Endothelial cell of umbilical vein (primary cell): ENCODE measurements around the gene IL12A. TPM values are rescaled to one million over a fixed set of nuclear protein-coding genes. Genes with fewer than 3 reads are reported as not detected.

Experiments
- BruUV-seq: library from RNA; stranded (reverse); fragments of 400-500 nt; replicated peaks from 2 replicates; lab custom pipeline; 2021; lab: Mats Ljungman, UMichigan
- CTCF ChIA-PET: fragments of 300-600, 350-600 bp; sonication (Branson Sonifier 250); formaldehyde crosslinking; loops from one replicate; lab custom pipeline; 2021; ENCODE audit warnings: antibody characterized with exemption, inconsistent platforms; lab: Charles Lee
- POLR2A ChIA-PET: fragments of 300-600, 350-600 bp; sonication (Branson Sonifier 250); formaldehyde crosslinking; loops from one replicate; lab custom pipeline; 2021; ENCODE audit warnings: antibody characterized with exemption, inconsistent platforms; lab: Charles Lee
- DNase-seq: peaks from one replicate; pipeline ENCODE4 v3.0.0-alpha.2; 2011; ENCODE audit warnings: low read depth, low spot score
- FAIRE-seq: peaks from 2 replicates; lab custom pipeline; 2011; peaks lifted over from hg19 to GRCh38; lab: Jason Lieb, UNC
- H2AFZ ChIP-seq: 2 replicates; pipeline ENCODE4 v1.6.0; 2012; ENCODE audit warnings: low read depth, low read length, control low read depth, inconsistent platforms
- H3K27ac ChIP-seq: 2 replicates; pipeline ENCODE4 v1.5.1; 2011; ENCODE audit warnings: low read depth, mild to moderate bottlenecking, control low read depth, low read length, moderate library complexity; ENCODE audit not compliant: insufficient read depth
- H3K27me3 ChIP-seq, 2 experiments: 2 replicates each; pipeline versions ENCODE4 v1.6.0 to v1.6.1; 2011; ENCODE audit warnings: low read length in 2 of 2, mixed read lengths in 1 of 2; ENCODE audit not compliant: control insufficient read depth in 2 of 2, insufficient read depth in 2 of 2
- H3K36me3 ChIP-seq, 2 experiments: 2 replicates in 1 of 2; 3 replicates in 1 of 2; pipeline ENCODE4 v1.5.1; 2011; ENCODE audit warnings: low read length in 2 of 2, mild to moderate bottlenecking in 1 of 2, moderate library complexity in 1 of 2; ENCODE audit not compliant: control insufficient read depth in 2 of 2, insufficient read depth in 2 of 2; ENCODE audit errors: extremely low read depth in 1 of 2
- H3K4me1 ChIP-seq: 3 replicates; pipeline ENCODE4 v1.5.1; 2011; ENCODE audit warnings: mild to moderate bottlenecking, low read length; ENCODE audit not compliant: control insufficient read depth, insufficient read depth; ENCODE audit errors: extremely low read depth
- H3K4me2 ChIP-seq: 2 replicates; pipeline ENCODE4 v1.6.1; 2011; ENCODE audit warnings: low read length, control low read depth, mixed read lengths; ENCODE audit not compliant: insufficient read depth
- H3K4me3 ChIP-seq, 3 experiments: fragments of 200-600 bp in 1 of 3; sonication (generic), shearing (Covaris generic) in 1 of 3; replicated peaks in 1 of 3; 2 replicates each; pipeline ENCODE4 v1.5.1; 2011 to 2016; ENCODE audit warnings: control low read depth in 3 of 3, low read length in 3 of 3, mild to moderate bottlenecking in 2 of 3, inconsistent platforms in 1 of 3, low read depth in 1 of 3, moderate library complexity in 1 of 3; ENCODE audit not compliant: insufficient read depth in 1 of 3
- H3K79me2 ChIP-seq: 2 replicates; pipeline ENCODE4 v1.6.0; 2012; ENCODE audit warnings: low read length, inconsistent platforms; ENCODE audit not compliant: control insufficient read depth, insufficient read depth
- H3K9ac ChIP-seq: replicated peaks from 2 replicates; pipeline ENCODE3; 2011; ENCODE audit warnings: low read length, control low read depth; ENCODE audit not compliant: insufficient read depth; ENCODE audit errors: extremely low read depth
- H3K9me1 ChIP-seq: replicated peaks from 3 replicates; pipeline ENCODE4 v1.6.0; 2011; ENCODE audit warnings: mild to moderate bottlenecking, low read length; ENCODE audit not compliant: control insufficient read depth, insufficient read depth; ENCODE audit errors: extremely low read depth
- H3K9me3 ChIP-seq: replicated peaks from 2 replicates; pipeline ENCODE4 v1.5.1; 2012; ENCODE audit warnings: low read length, inconsistent platforms; ENCODE audit not compliant: control insufficient read depth, insufficient read depth
- H4K20me1 ChIP-seq: replicated peaks from 2 replicates; pipeline ENCODE3; 2011; ENCODE audit warnings: mild to moderate bottlenecking, low read length; ENCODE audit not compliant: control insufficient read depth, insufficient read depth; ENCODE audit errors: extremely low read depth
- CTCF ChIP-seq, 2 donors: IDR thresholded peaks; 1 replicate in 1 of 2; 2 replicates in 1 of 2; pipeline ENCODE4 v1.5.1; 2011; ENCODE audit warnings: low read length in 2 of 2, mild to moderate bottlenecking in 2 of 2, moderate library complexity in 2 of 2, control low read depth in 1 of 2, inconsistent platforms in 1 of 2, low read depth in 1 of 2; ENCODE audit not compliant: insufficient read depth in 1 of 2; ENCODE audit errors: extremely low read depth in 1 of 2
- FOS ChIP-seq: IDR thresholded peaks from 2 replicates; pipeline ENCODE4 v1.6.1; 2011; ENCODE audit warnings: mild to moderate bottlenecking, low read length, moderate library complexity, borderline replicate concordance; ENCODE audit not compliant: insufficient read depth
- GATA2 ChIP-seq: IDR thresholded peaks from 2 replicates; pipeline ENCODE4 v1.7.0; 2011; ENCODE audit warnings: low read depth, mild to moderate bottlenecking, moderate library complexity, mixed read lengths, low read length; ENCODE audit not compliant: insufficient read length, insufficient read depth
- POLR2A ChIP-seq: IDR thresholded peaks from 2 replicates; pipeline ENCODE4 v1.6.1; 2012; ENCODE audit warnings: low read depth, mild to moderate bottlenecking, control low read depth, low read length
- dilution Hi-C: fragments of 300-500 bp; cut with MboI; formaldehyde crosslinking; loops from one replicate; pipeline ENCODE4 v1.15.0; 2019; ENCODE audit warnings: low sequenced_read_pairs; ENCODE audit not compliant: extremely low pct_ligation_motif_present
- intact Hi-C: fragments of 100-400 bp; cut with micrococcal nuclease; formaldehyde crosslinking; loops from one replicate; pipeline ENCODE4 v1.10.0; 2022
- polyA plus RNA-seq, 4 experiments: library from polyadenylated mRNA; depleted of rRNA in 3 of 4; stranded (reverse) in 3 of 4; unstranded in 1 of 4; fragments of >200 nt; gene quantifications; 2 replicates each; pipeline versions ENCODE4 v1.2.1 to v1.2.3, GENCODE V29; 2011 to 2012; ENCODE audit warnings: missing spikeins in 1 of 4
- total RNA-seq: library from RNA; stranded (reverse); gene quantifications from 2 replicates; pipeline ENCODE4 v1.2.3, GENCODE V29; 2021

The IL12A gene
- total and polyA plus RNA-seq, 2 donors (not counting 3 experiments of a cell fraction or from before 2014, with no cell fraction given), result 1.6 to 1.7 TPM

- Histone ChIP-seq H3K36me3 (no peaks in the 10 kb centered on the region), H2AFZ (no peak overlapping the region), H3K27me3 (no peaks in the 10 kb centered on the region), H3K9me3 (no peaks in the 10 kb centered on the region), H4K20me1 (no peaks in the 10 kb centered on the region), H3K9me1 (no peaks in the 10 kb centered on the region), H3K4me2 (no peak overlapping the region), H3K27ac (no peak overlapping the region), H3K9ac (no peak overlapping the region), H3K4me3 (no peak overlapping the region), H3K4me1 (no peaks in the 10 kb centered on the region), H3K79me2 (no peaks in the 10 kb centered on the region)
- ChIA-PET CTCF (interaction anchor here (1.3 kb wide), 1 partner anchor 15 kb away, joined by 3 read pairs; no protein-coding TSS in a partner anchor), POLR2A (no interaction called here)
- intact Hi-C loops, result no loop called here
- TF ChIP-seq CTCF (IDR thresholded peaks at IDR 0.05; ENCODE audit: extremely low read depth in 1 of 2, insufficient read depth in 1 of 2, low read depth in 1 of 2, low read length in 2 of 2), result no peak
- TF ChIP-seq GATA2, result no peak
- TF ChIP-seq FOS, result no peak
- no peak for TF ChIP-seq POLR2A
- no peak for FAIRE-seq
- dilution Hi-C loops, result no loop called here
- BruUV-seq, result no TSS peak
- no peak for DNase-seq
These were observed 35.1 kb upstream of the IL12A start for GRCh38 chr3:159953325-159954085.
